Ascending aorta (tissue), 2 donors: ENCODE results near the gene COL8A1. TPM values are rescaled to one million over a fixed set of nuclear protein-coding genes. Genes with fewer than 3 reads are reported as not detected.

Experiments used
- DNase-seq, 2 donors: peaks; one replicate each; pipeline ENCODE4 v3.0.0-alpha.2; 2019; ENCODE audit warnings: low spot score in 2 of 2
- H3K27ac ChIP-seq, 2 donors: fragments of 200-600 bp; sonication (generic); one replicate each; pipeline ENCODE4 v1.5.1; 2016 to 2017; ENCODE audit warnings: mild to moderate bottlenecking in 1 of 2
- H3K27me3 ChIP-seq: fragments of 200-600 bp; sonication (generic); one replicate; pipeline ENCODE4 v1.5.1; 2017
- H3K36me3 ChIP-seq, 2 donors: fragments of 200-600 bp; sonication (generic); one replicate each; pipeline ENCODE4 v1.5.1; 2016
- H3K4me1 ChIP-seq, 2 donors: fragments of 200-600 bp; sonication (generic); one replicate each; pipeline ENCODE4 v1.5.1; 2016 to 2017; ENCODE audit warnings: mild to moderate bottlenecking in 1 of 2
- H3K4me3 ChIP-seq, 2 donors: fragments of 200-600 bp; sonication (generic); one replicate each; pipeline ENCODE4 v1.5.1; 2016 to 2017; ENCODE audit warnings: mild to moderate bottlenecking in 1 of 2
- H3K9me3 ChIP-seq, 2 donors: fragments of 200-600 bp; sonication (generic); one replicate each; pipeline ENCODE4 v1.5.1; 2016
- CTCF ChIP-seq, 3 experiments: fragments of 200-600 bp in 2 of 3; fragments of 450-650 bp in 1 of 3; sonication (generic) in 2 of 3; IDR thresholded peaks; one replicate each; pipeline ENCODE4 v1.5.1; 2016 to 2019; ENCODE audit warnings: antibody characterized with exemption in 3 of 3, mild to moderate bottlenecking in 1 of 3, moderate library complexity in 1 of 3
- intact Hi-C: fragments of 100-400 bp; cut with DNase I; formaldehyde crosslinking; loops from one replicate; pipeline ENCODE4 v1.15.1; 2023
- total RNA-seq: library from RNA; depleted of rRNA; stranded (reverse); fragments of >200 nt; gene quantifications from one replicate; pipeline ENCODE4 v1.1.0, GENCODE V29; 2016

COL8A1 gene
- total RNA-seq, 1 donor from 2014 or later: 459 TPM

- H3K4me3 ChIP-seq: peak overlapping the region; percentile 67 to 87
- no peak for DNase-seq
- no peaks in the 10 kb centered on the region for H3K36me3 ChIP-seq
- intact Hi-C loops: no loop called here
- H3K4me1 ChIP-seq: peaks cover 0 to 9% of the 10 kb centered on the region in 2 donors
- TF ChIP-seq CTCF (IDR thresholded peaks at IDR 0.05): no peak
- no peaks in the 10 kb centered on the region for H3K9me3 ChIP-seq
- no peaks in the 10 kb centered on the region for H3K27me3 ChIP-seq
- peak overlapping the region; percentile 95 for H3K27ac ChIP-seq
Measured at GRCh38 chr3:99640214-99640851, 1.9 kb downstream of the COL8A1 start.

- no peaks in the 10 kb centered on the region for H3K36me3 ChIP-seq
- H3K27me3 ChIP-seq: no peaks in the 10 kb centered on the region
- peaks cover 0 to 15% of the 10 kb centered on the region in 2 donors for H3K4me1 ChIP-seq
- DNase-seq: no peak
- no peak for TF ChIP-seq CTCF (IDR thresholded peaks at IDR 0.05)
- H3K27ac ChIP-seq: peak overlapping the region; percentile 95
- peak overlapping the region; percentile 67 to 87 for H3K4me3 ChIP-seq
- H3K9me3 ChIP-seq: no peaks in the 10 kb centered on the region
- intact Hi-C loops: no loop called here
Measured at GRCh38 chr3:99641480-99641879, 3.1 kb downstream of the COL8A1 start.

- Histone ChIP-seq H3K9me3 (no peaks in the 10 kb centered on the region), H3K4me3 (peak overlapping the region; percentile 67 to 87), H3K27ac (peak overlapping the region; percentile 95), H3K4me1 (peaks cover 0 to 12% of the 10 kb centered on the region in 2 donors), H3K36me3 (no peaks in the 10 kb centered on the region), H3K27me3 (no peaks in the 10 kb centered on the region)
- TF ChIP-seq CTCF (IDR thresholded peaks at IDR 0.05): no peak
- intact Hi-C loops: no loop called here
- DNase-seq: no peak
Measured at GRCh38 chr3:99641982-99642381, 3.6 kb downstream of the COL8A1 start.

- Histone ChIP-seq H3K4me1 (peaks cover 0 to 18% of the 10 kb centered on the region in 2 donors), H3K27me3 (no peaks in the 10 kb centered on the region), H3K36me3 (no peaks in the 10 kb centered on the region), H3K9me3 (no peaks in the 10 kb centered on the region), H3K4me3 (peak overlapping the region in 1 of 2 donors; percentile 20), H3K27ac (peak overlapping the region; percentile 76 to 95)
- DNase-seq: no peak
- intact Hi-C loops: no loop called here
- TF ChIP-seq CTCF (IDR thresholded peaks at IDR 0.05): no peak
Measured at GRCh38 chr3:99644017-99644416, 5.6 kb downstream of the COL8A1 start.

GRCh38 chr3:99644746-99645145 lies 6.4 kb downstream of the COL8A1 start:
- H3K4me3 ChIP-seq: peak overlapping the region; percentile 4 to 23
- intact Hi-C loops: loop anchor here (5.0 kb wide), 1 partner anchor 108 kb away; no protein-coding TSS in a partner anchor
- H3K9me3 ChIP-seq: no peaks in the 10 kb centered on the region
- no peaks in the 10 kb centered on the region for H3K27me3 ChIP-seq
- no peak for TF ChIP-seq CTCF (IDR thresholded peaks at IDR 0.05)
- DNase-seq: no peak
- H3K4me1 ChIP-seq: peaks cover 0 to 18% of the 10 kb centered on the region in 2 donors
- H3K36me3 ChIP-seq: no peaks in the 10 kb centered on the region
- H3K27ac ChIP-seq: peak overlapping the region; percentile 76 to 95
